H1 (cell line): ENCODE data around the gene RPL39L. TPM values are rescaled to one million over a fixed set of nuclear protein-coding genes. Genes with fewer than 3 reads are reported as not detected.

Experiments
- CTCF ChIA-PET: fragments of 300-600 bp; sonication (Branson Sonifier 250); formaldehyde crosslinking; loops from one replicate; lab custom pipeline; 2021; ENCODE audit not compliant: partially characterized antibody; lab: Charles Lee
- POLR2A ChIA-PET: fragments of 300-600 bp; sonication (Branson Sonifier 250); formaldehyde crosslinking; loops from one replicate; lab custom pipeline; 2021; ENCODE audit warnings: inconsistent platforms; ENCODE audit not compliant: partially characterized antibody; lab: Charles Lee
- DNase-seq, 2 experiments: peaks; one replicate each; pipeline versions ENCODE4 v3.0.0 to v3.0.0-alpha.2; 2010 to 2022; ENCODE audit warnings: low spot score in 2 of 2, low read depth in 1 of 2, mixed read lengths in 1 of 2
- FAIRE-seq: peaks from 2 replicates; lab custom pipeline; 2011; peaks lifted over from hg19 to GRCh38; lab: Jason Lieb, UNC
- H2AFZ ChIP-seq: 2 replicates; pipeline ENCODE4 v1.8.1; 2012; ENCODE audit warnings: low read length, inconsistent platforms
- H2AK5ac ChIP-seq: 2 replicates; pipeline ENCODE4 v1.6.1; 2013; ENCODE audit warnings: low read depth, low read length
- H2BK120ac ChIP-seq: replicated peaks from 2 replicates; pipeline ENCODE3; 2013; ENCODE audit warnings: low read depth, low read length, inconsistent platforms
- H2BK12ac ChIP-seq: 2 replicates; pipeline ENCODE4 v1.6.1; 2013; ENCODE audit warnings: low read depth, low read length
- H2BK15ac ChIP-seq: 2 replicates; pipeline ENCODE4 v1.6.1; 2013; ENCODE audit warnings: low read length
- H2BK20ac ChIP-seq: 2 replicates; pipeline ENCODE4 v1.6.1; 2013; ENCODE audit warnings: low read length
- H2BK5ac ChIP-seq: 2 replicates; pipeline ENCODE4 v1.6.1; 2013; ENCODE audit warnings: low read depth, low read length
- H3K14ac ChIP-seq: 2 replicates; pipeline ENCODE4 v1.6.1; 2013; ENCODE audit warnings: inconsistent platforms; ENCODE audit not compliant: insufficient read length
- H3K18ac ChIP-seq: 2 replicates; pipeline ENCODE4 v1.6.1; 2013; ENCODE audit warnings: low read length; ENCODE audit errors: extremely low read depth
- H3K23ac ChIP-seq: 2 replicates; pipeline ENCODE4 v1.6.1; 2013; ENCODE audit warnings: inconsistent platforms; ENCODE audit not compliant: insufficient read length
- H3K23me2 ChIP-seq: 2 replicates; pipeline ENCODE4 v1.6.1; 2013; ENCODE audit warnings: low read depth, low read length
- H3K27ac ChIP-seq: 2 replicates; pipeline ENCODE4 v1.6.1; 2011; ENCODE audit warnings: low read depth, low read length, inconsistent platforms
- H3K27me3 ChIP-seq, 4 experiments: replicated peaks in 1 of 4; 1 replicate in 1 of 4; 2 replicates in 3 of 4; pipeline versions ENCODE4 v1.6.1 to v1.8.1; 2011 to 2013; ENCODE audit warnings: low read length in 3 of 4, mild to moderate bottlenecking in 3 of 4, inconsistent platforms in 2 of 4, mixed read lengths in 2 of 4, moderate library complexity in 1 of 4; ENCODE audit not compliant: control insufficient read depth in 3 of 4, insufficient read depth in 3 of 4; ENCODE audit errors: extremely low read depth in 1 of 4
- H3K36me3 ChIP-seq, 4 experiments: 2 replicates each; pipeline versions ENCODE4 v1.6.1 to v1.8.1; 2011 to 2013; ENCODE audit warnings: mild to moderate bottlenecking in 4 of 4, low read length in 3 of 4, moderate library complexity in 2 of 4, control low read depth in 1 of 4, inconsistent platforms in 1 of 4; ENCODE audit not compliant: insufficient read depth in 4 of 4, control insufficient read depth in 2 of 4
- H3K4ac ChIP-seq: replicated peaks from 2 replicates; pipeline ENCODE3; 2013; ENCODE audit warnings: low read length, low read depth, mixed read lengths, inconsistent platforms; ENCODE audit not compliant: insufficient read length
- H3K4me1 ChIP-seq, 4 experiments: replicated peaks in 1 of 4; 1 replicate in 1 of 4; 2 replicates in 3 of 4; pipeline versions ENCODE4 v1.6.1 to v1.8.1; 2011 to 2013; ENCODE audit warnings: low read length in 3 of 4, inconsistent platforms in 2 of 4, mixed read lengths in 1 of 4; ENCODE audit not compliant: insufficient read depth in 4 of 4, control insufficient read depth in 3 of 4
- H3K4me2 ChIP-seq, 2 experiments: 2 replicates each; pipeline versions ENCODE4 v1.6.1 to v1.8.1; 2011 to 2013; ENCODE audit warnings: low read depth in 2 of 2, low read length in 2 of 2, control low read depth in 1 of 2, inconsistent platforms in 1 of 2, mild to moderate bottlenecking in 1 of 2; ENCODE audit not compliant: insufficient read depth in 1 of 2
- H3K4me3 ChIP-seq, 4 experiments: fragments of 200-600, 300-600 bp in 1 of 4; sonication (generic), shearing (Covaris generic), sonication (Bioruptor Twin) in 1 of 4; 2 replicates each; pipeline versions ENCODE4 v1.5.1 to v1.8.1; 2011 to 2016; ENCODE audit warnings: low read length in 4 of 4, low read depth in 3 of 4, control low read depth in 2 of 4, inconsistent platforms in 2 of 4, mild to moderate bottlenecking in 2 of 4, mixed read lengths in 1 of 4, moderate library complexity in 1 of 4; ENCODE audit not compliant: insufficient read depth in 2 of 4; ENCODE audit errors: extremely low read depth in 1 of 4
- H3K56ac ChIP-seq: replicated peaks from 2 replicates; pipeline ENCODE3; 2013; ENCODE audit warnings: low read depth, mild to moderate bottlenecking, mixed read lengths, low read length, inconsistent platforms; ENCODE audit not compliant: insufficient read length
- H3K79me1 ChIP-seq: 2 replicates; pipeline ENCODE4 v1.6.1; 2013; ENCODE audit warnings: low read depth, low read length, control low read depth
- H3K79me2 ChIP-seq, 2 experiments: 2 replicates each; pipeline versions ENCODE4 v1.6.1 to v1.8.1; 2012 to 2013; ENCODE audit warnings: low read length in 2 of 2, mild to moderate bottlenecking in 2 of 2, inconsistent platforms in 1 of 2; ENCODE audit not compliant: insufficient read depth in 2 of 2, control insufficient read depth in 1 of 2
- H3K9ac ChIP-seq, 4 experiments: replicated peaks in 1 of 4; 1 replicate in 1 of 4; 2 replicates in 3 of 4; pipeline versions ENCODE4 v1.6.1 to v1.8.1; 2011 to 2013; ENCODE audit warnings: low read depth in 3 of 4, low read length in 3 of 4, control low read depth in 2 of 4, mild to moderate bottlenecking in 2 of 4, moderate library complexity in 2 of 4, inconsistent platforms in 1 of 4; ENCODE audit errors: extremely low read depth in 1 of 4
- H3K9me3 ChIP-seq, 2 experiments: 2 replicates each; pipeline versions ENCODE4 v1.6.1 to v1.8.1; 2012 to 2013; ENCODE audit warnings: mild to moderate bottlenecking in 2 of 2, moderate library complexity in 2 of 2, control low read depth in 1 of 2, inconsistent platforms in 1 of 2, low read depth in 1 of 2, low read length in 1 of 2, mixed read lengths in 1 of 2; ENCODE audit not compliant: insufficient read depth in 2 of 2
- H4K20me1 ChIP-seq, 2 experiments: replicated peaks in 1 of 2; 2 replicates each; pipeline versions ENCODE3 to v1.8.1; 2011 to 2013; ENCODE audit warnings: inconsistent platforms in 2 of 2, low read length in 2 of 2, mild to moderate bottlenecking in 1 of 2; ENCODE audit not compliant: insufficient read depth in 2 of 2, control insufficient read depth in 1 of 2
- H4K5ac ChIP-seq: 2 replicates; pipeline ENCODE4 v1.6.1; 2013; ENCODE audit warnings: low read length, low read depth, mixed read lengths, inconsistent platforms; ENCODE audit not compliant: insufficient read length
- H4K8ac ChIP-seq: 2 replicates; pipeline ENCODE4 v1.8.0; 2013; ENCODE audit warnings: mild to moderate bottlenecking, moderate library complexity, low read length, inconsistent platforms; ENCODE audit not compliant: insufficient read depth; ENCODE audit errors: extremely low read depth
- H4K91ac ChIP-seq: replicated peaks from 2 replicates; pipeline ENCODE3; 2013; ENCODE audit warnings: low read length, mixed read lengths, inconsistent platforms; ENCODE audit not compliant: insufficient read length
- ASH2L ChIP-seq: fragments of 200-600, 300-600 bp; sonication (generic); IDR thresholded peaks from one replicate; pipeline ENCODE4 v1.7.1; 2017; ENCODE audit warnings: low read length
- ATF3 ChIP-seq: IDR thresholded peaks from 2 replicates; pipeline ENCODE4 v1.6.1; 2011; ENCODE audit warnings: low read depth, mild to moderate bottlenecking, low read length; ENCODE audit not compliant: insufficient read depth
- GABPA ChIP-seq: IDR thresholded peaks from 2 replicates; pipeline ENCODE4 v1.6.1; 2011; ENCODE audit warnings: mild to moderate bottlenecking, low read length, moderate library complexity, borderline replicate concordance; ENCODE audit not compliant: insufficient read depth
- GTF2F1 ChIP-seq: IDR thresholded peaks from 2 replicates; pipeline ENCODE4 v1.6.1; 2012; ENCODE audit warnings: low read depth, low read length, improper control_type of control experiment, borderline replicate concordance
- HDAC2 ChIP-seq, 2 experiments: fragments of 300-600 bp in 1 of 2; sonication (generic) in 1 of 2; IDR thresholded peaks; 2 replicates each; pipeline ENCODE4 v1.6.1; 2011 to 2012; ENCODE audit warnings: low read depth in 2 of 2, low read length in 2 of 2, mild to moderate bottlenecking in 2 of 2, moderate library complexity in 2 of 2, borderline replicate concordance in 1 of 2, inconsistent platforms in 1 of 2
- MAFK ChIP-seq: IDR thresholded peaks from 2 replicates; pipeline ENCODE4 v1.6.1; 2012; ENCODE audit warnings: low read depth, mild to moderate bottlenecking, improper control_type of control experiment, low read length
- POLR2AphosphoS5 ChIP-seq: IDR thresholded peaks from 2 replicates; pipeline ENCODE4 v1.6.1; 2011; ENCODE audit warnings: low read depth, low read length
- POU5F1 ChIP-seq: IDR thresholded peaks from 2 replicates; pipeline ENCODE4 v1.6.1; 2011; ENCODE audit warnings: low read depth, mild to moderate bottlenecking, low read length, moderate library complexity
- RFX5 ChIP-seq: IDR thresholded peaks from 2 replicates; pipeline ENCODE4 v1.6.1; 2011; ENCODE audit warnings: low read depth, low read length, improper control_type of control experiment, borderline replicate concordance
- SIX5 ChIP-seq: IDR thresholded peaks from 2 replicates; pipeline ENCODE4 v1.6.1; 2011; ENCODE audit warnings: mild to moderate bottlenecking, low read depth, low read length
- SRF ChIP-seq: IDR thresholded peaks from 2 replicates; pipeline ENCODE4 v1.6.1; 2011; ENCODE audit warnings: mild to moderate bottlenecking, low read depth, low read length, moderate library complexity
- TCF12 ChIP-seq: IDR thresholded peaks from 2 replicates; pipeline ENCODE4 v1.6.1; 2011; ENCODE audit warnings: low read depth, mild to moderate bottlenecking, low read length
- WGBS, 2 experiments: shearing (Covaris generic) in 1 of 2; methylation state at CpG; one replicate each; pipeline versions ENCODE4 v1.1.6 to v1.1.7; 2013 to 2015; ENCODE audit warnings: low lambda C conversion rate in 2 of 2, mixed read lengths in 2 of 2, inconsistent platforms in 1 of 2, low coverage in 1 of 2, missing lambda C conversion rate in 1 of 2; ENCODE audit not compliant: insufficient replicate concordance in 2 of 2, insufficient coverage in 1 of 2, insufficient read length in 1 of 2; ENCODE audit errors: extremely low coverage in 1 of 2, missing lambda C conversion rate in 1 of 2; 5-methylcytosine and 5-hydroxymethylcytosine counted together
- polyA plus RNA-seq, 7 experiments: library from polyadenylated mRNA; depleted of rRNA in 3 of 7; stranded (reverse) in 5 of 7; unstranded in 2 of 7; fragments of >200 nt in 5 of 7; fragments of 200-250 nt in 2 of 7; gene quantifications; 1 replicate in 5 of 7; 2 replicates in 1 of 7; 4 replicates in 1 of 7; pipeline versions ENCODE4 v1.2.1 to v1.2.3, GENCODE V29; 2011 to 2013; ENCODE audit warnings: missing spikeins in 2 of 7, mixed read lengths in 2 of 7
- total RNA-seq: library from RNA; stranded (reverse); fragmentation: NEBNext Ultra II Directional; extraction: Animal tissue kit (Norgen Biotek cat#: 25700); gene quantifications from 2 replicates; pipeline ENCODE4 v1.2.1, GENCODE V29; 2021

Gene RPL39L
- total and polyA plus RNA-seq, 2 of the 8 experiments (the other 6 are each of a cell fraction or from before 2014, with no cell fraction given), result 51.8 to 67.7 TPM

- Histone ChIP-seq H4K91ac (peak overlapping the region; percentile 96), H2BK12ac (peak overlapping the region; percentile 95; the same call in 1 of the 2 replicates), H2BK120ac (peak overlapping the region; percentile 95), H3K9me3 (no peaks in the 10 kb centered on the region; a peak in 2 of 4 replicates), H2AFZ (no peak overlapping the region), H3K14ac (no peak overlapping the region), H2BK15ac (no peak overlapping the region), H4K8ac (no peak overlapping the region), H3K4me3 (peak overlapping the region in 1 of 4 experiments; percentile 1; a peak in 1 of 8 replicates), H2BK20ac (peak overlapping the region; percentile 83; the same call in 1 of the 2 replicates), H3K4me1 (peaks cover 9 to 41% (median 31%) of the 10 kb centered on the region in 4 experiments), H2AK5ac (peak overlapping the region; percentile 30; the same call in 1 of the 2 replicates), H3K4ac (peak overlapping the region; percentile 71), H3K4me2 (peak overlapping the region in 1 of 2 experiments; percentile 25; a peak in 1 of 4 replicates), H3K56ac (peak overlapping the region; percentile 36), H3K23me2 (no peaks in the 10 kb centered on the region), H2BK5ac (peak overlapping the region; percentile 67; the same call in 1 of the 2 replicates), H4K20me1 (no peaks in the 10 kb centered on the region), H3K79me2 (no peaks in the 10 kb centered on the region), H3K79me1 (no peaks in the 10 kb centered on the region; the same call in 1 of the 2 replicates), H3K27me3 (no peaks in the 10 kb centered on the region), H3K9ac (no peak overlapping the region), H3K27ac (peak overlapping the region; percentile 60; the same call in 1 of the 2 replicates), H3K23ac (no peak overlapping the region), H3K18ac (peak overlapping the region; percentile 95; the same call in 1 of the 2 replicates), H3K36me3 (no peaks in the 10 kb centered on the region)
- 65% methylated on average over 2 of the region's 2 CpGs; no CpG with 5 or more reads in 1 of the 2 experiments for WGBS, 2 experiments
- DNase-seq (no peak), FAIRE-seq (no peak)
- ChIA-PET POLR2A (interaction anchor here (0.8 to 1.9 kb wide), 9 partner anchors 8 to 28 kb away, joined by 3 to 8 read pairs (median 3); partner anchors contain the start of gene RTP1), CTCF (interaction anchor here (0.6 to 2.8 kb wide), 6 partner anchors 8 to 493 kb away, joined by 3 to 16 read pairs (median 4); no protein-coding TSS in a partner anchor)
- TF ChIP-seq GABPA, result no peak
- TF ChIP-seq SIX5, result no peak
- no peak for TF ChIP-seq POLR2AphosphoS5
- TF ChIP-seq HDAC2 (IDR thresholded peaks at IDR 0.05; ENCODE audit: borderline replicate concordance in 1 of 2, low read depth in 2 of 2, low read length in 2 of 2), result no peak
- TF ChIP-seq RFX5, result no peak
- TF ChIP-seq TCF12, result no peak
- no peak for TF ChIP-seq POU5F1
- no peak for TF ChIP-seq ATF3
- no peak for TF ChIP-seq ASH2L
- no peak for TF ChIP-seq MAFK
- TF ChIP-seq GTF2F1, result no peak
- no peak for TF ChIP-seq SRF
- TF ChIP-seq, all 59 proteins: peak for 0
- H4K5ac ChIP-seq, result peak overlapping the region; percentile 14
These were observed 47.1 kb upstream of the RPL39L start for GRCh38 chr3:187186375-187186774.
